MM.1S (cell line): ENCODE results near the gene FGR.

ENCODE experiments used
- DNase-seq: peaks from one replicate; pipeline ENCODE4 v3.0.0-alpha.2; 2015
- H2AFZ ChIP-seq: fragments of 300-600 bp; sonication (generic); 2 replicates; pipeline ENCODE4 v1.6.0; 2016; ENCODE audit warnings: antibody characterized with exemption, low read length
- H3F3A ChIP-seq: fragments of 300-600 bp; sonication (generic); 2 replicates; pipeline ENCODE4 v1.6.1; 2016; ENCODE audit warnings: mild to moderate bottlenecking, antibody characterized with exemption, low read length, moderate library complexity, mixed read lengths; ENCODE audit not compliant: insufficient read depth
- H3K27ac ChIP-seq: fragments of 300-600 bp; sonication (generic); 2 replicates; pipeline ENCODE4 v1.5.1; 2016; ENCODE audit warnings: mild to moderate bottlenecking, low read length
- H3K27me3 ChIP-seq: fragments of 300-600 bp; sonication (generic); replicated peaks from 2 replicates; pipeline ENCODE4 v1.6.0; 2016; ENCODE audit warnings: low read length; ENCODE audit not compliant: insufficient read depth
- H3K36me3 ChIP-seq: fragments of 300-600 bp; sonication (generic); replicated peaks from 2 replicates; pipeline ENCODE4 v1.6.1; 2016; ENCODE audit warnings: mild to moderate bottlenecking, low read length, mixed read lengths; ENCODE audit not compliant: insufficient read depth
- H3K4me1 ChIP-seq: fragments of 300-600 bp; sonication (generic); 2 replicates; pipeline ENCODE4 v1.6.1; 2016; ENCODE audit warnings: low read length, mixed read lengths
- H3K4me2 ChIP-seq: fragments of 300-600 bp; sonication (generic); 2 replicates; pipeline ENCODE4 v1.6.0; 2016; ENCODE audit warnings: low read depth, low read length
- H3K4me3 ChIP-seq: fragments of 300-600 bp; sonication (generic); 2 replicates; pipeline ENCODE4 v1.5.1; 2016; ENCODE audit warnings: low read length, mixed read lengths
- H3K79me2 ChIP-seq: fragments of 300-600 bp; sonication (generic); 2 replicates; pipeline ENCODE4 v1.6.1; 2016; ENCODE audit warnings: mixed run types, low read length, mixed read lengths
- H3K9ac ChIP-seq: fragments of 300-600 bp; sonication (generic); 2 replicates; pipeline ENCODE4 v1.6.1; 2016; ENCODE audit warnings: low read length, mixed read lengths
- H3K9me2 ChIP-seq: fragments of 300-600 bp; sonication (generic); replicated peaks from 2 replicates; pipeline ENCODE4 v1.6.1; 2016; ENCODE audit warnings: mild to moderate bottlenecking, low read length, mixed read lengths; ENCODE audit not compliant: insufficient read depth
- H3K9me3 ChIP-seq: fragments of 300-600 bp; sonication (generic); replicated peaks from 2 replicates; pipeline ENCODE4 v1.6.1; 2016; ENCODE audit warnings: mild to moderate bottlenecking, low read length, mixed read lengths; ENCODE audit not compliant: insufficient read depth
- H4K20me1 ChIP-seq: fragments of 300-600 bp; sonication (generic); 2 replicates; pipeline ENCODE4 v1.6.1; 2016; ENCODE audit warnings: mild to moderate bottlenecking, low read length, moderate library complexity, mixed read lengths; ENCODE audit not compliant: insufficient read depth
- EZH2 ChIP-seq: fragments of 300-600 bp; sonication (generic); optimal IDR thresholded peaks from 2 replicates; pipeline ENCODE3; 2017; ENCODE audit warnings: low read depth, mild to moderate bottlenecking, antibody characterized with exemption, low read length, mixed read lengths
- EZH2phosphoT487 ChIP-seq: fragments of 300-600 bp; sonication (generic); IDR thresholded peaks from 2 replicates; pipeline ENCODE4 v1.6.1; 2018; ENCODE audit warnings: antibody characterized with exemption, low read length
- TF ChIP-seq, protein P1 (sequence below): fragments of 300-600 bp; sonication (generic); IDR thresholded peaks from 2 replicates; pipeline ENCODE4 v1.5.1; 2016; ENCODE audit warnings: antibody characterized with exemption, low read length, mixed read lengths

FGR gene

DNA sequence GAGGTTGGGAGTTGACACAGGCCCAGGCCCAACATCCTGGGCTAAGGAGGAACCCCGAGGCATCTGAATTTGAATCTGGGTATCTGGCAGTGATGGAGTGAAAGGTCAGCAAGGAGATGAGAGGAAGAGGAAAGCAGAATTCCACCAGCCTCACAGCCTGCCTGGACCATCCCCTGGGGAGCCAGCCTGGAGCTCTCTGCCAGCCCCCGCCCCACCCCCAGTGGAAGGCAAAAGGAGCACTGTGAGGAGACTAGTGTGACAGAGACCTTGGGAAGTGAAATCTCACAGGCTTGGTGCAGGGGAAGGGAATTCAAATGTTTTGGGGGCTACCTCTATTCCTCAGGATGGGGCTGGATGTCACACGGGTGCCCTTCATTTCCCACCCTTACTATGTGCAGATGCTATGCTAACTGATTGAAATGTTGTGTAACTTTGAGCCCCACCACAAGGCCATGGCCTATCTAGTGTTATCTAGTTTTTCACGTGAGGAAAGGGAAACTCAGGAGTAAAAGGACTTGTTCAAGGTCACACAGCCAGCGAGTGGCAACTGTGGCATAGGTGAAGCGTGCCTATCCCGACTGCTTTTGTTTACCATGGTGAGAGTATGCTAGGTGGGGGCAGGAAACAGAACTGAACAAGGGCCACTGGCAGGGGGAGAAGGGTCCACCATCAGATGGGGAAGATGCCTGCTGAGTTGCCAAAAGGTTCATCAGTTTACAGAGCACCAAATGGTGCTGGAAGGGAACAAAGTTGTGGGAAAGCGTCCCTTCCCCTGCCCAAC, 60.8 kb downstream of the FGR start:
- H3K9me3 ChIP-seq, result no peaks in the 10 kb centered on the region
- peaks cover 6% of the 10 kb centered on the region; the same call in 1 of the 2 replicates for H3K4me1 ChIP-seq
- TF ChIP-seq, protein P1, sequence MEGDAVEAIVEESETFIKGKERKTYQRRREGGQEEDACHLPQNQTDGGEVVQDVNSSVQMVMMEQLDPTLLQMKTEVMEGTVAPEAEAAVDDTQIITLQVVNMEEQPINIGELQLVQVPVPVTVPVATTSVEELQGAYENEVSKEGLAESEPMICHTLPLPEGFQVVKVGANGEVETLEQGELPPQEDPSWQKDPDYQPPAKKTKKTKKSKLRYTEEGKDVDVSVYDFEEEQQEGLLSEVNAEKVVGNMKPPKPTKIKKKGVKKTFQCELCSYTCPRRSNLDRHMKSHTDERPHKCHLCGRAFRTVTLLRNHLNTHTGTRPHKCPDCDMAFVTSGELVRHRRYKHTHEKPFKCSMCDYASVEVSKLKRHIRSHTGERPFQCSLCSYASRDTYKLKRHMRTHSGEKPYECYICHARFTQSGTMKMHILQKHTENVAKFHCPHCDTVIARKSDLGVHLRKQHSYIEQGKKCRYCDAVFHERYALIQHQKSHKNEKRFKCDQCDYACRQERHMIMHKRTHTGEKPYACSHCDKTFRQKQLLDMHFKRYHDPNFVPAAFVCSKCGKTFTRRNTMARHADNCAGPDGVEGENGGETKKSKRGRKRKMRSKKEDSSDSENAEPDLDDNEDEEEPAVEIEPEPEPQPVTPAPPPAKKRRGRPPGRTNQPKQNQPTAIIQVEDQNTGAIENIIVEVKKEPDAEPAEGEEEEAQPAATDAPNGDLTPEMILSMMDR, result no peak
- TF ChIP-seq EZH2phosphoT487 (no peak), EZH2 (no peak)
- H3K27ac ChIP-seq, result no peak overlapping the region
- H2AFZ ChIP-seq, result no peak overlapping the region
- no peaks in the 10 kb centered on the region for H3F3A ChIP-seq
- no peak overlapping the region for H3K9ac ChIP-seq
- no peaks in the 10 kb centered on the region for H3K36me3 ChIP-seq
- no peaks in the 10 kb centered on the region for H3K79me2 ChIP-seq
- no peaks in the 10 kb centered on the region for H3K9me2 ChIP-seq
- no peaks in the 10 kb centered on the region for H3K27me3 ChIP-seq
- H3K4me3 ChIP-seq, result no peak overlapping the region
- no peak for DNase-seq
- H4K20me1 ChIP-seq, result no peaks in the 10 kb centered on the region
- H3K4me2 ChIP-seq, result no peak overlapping the region

DNA sequence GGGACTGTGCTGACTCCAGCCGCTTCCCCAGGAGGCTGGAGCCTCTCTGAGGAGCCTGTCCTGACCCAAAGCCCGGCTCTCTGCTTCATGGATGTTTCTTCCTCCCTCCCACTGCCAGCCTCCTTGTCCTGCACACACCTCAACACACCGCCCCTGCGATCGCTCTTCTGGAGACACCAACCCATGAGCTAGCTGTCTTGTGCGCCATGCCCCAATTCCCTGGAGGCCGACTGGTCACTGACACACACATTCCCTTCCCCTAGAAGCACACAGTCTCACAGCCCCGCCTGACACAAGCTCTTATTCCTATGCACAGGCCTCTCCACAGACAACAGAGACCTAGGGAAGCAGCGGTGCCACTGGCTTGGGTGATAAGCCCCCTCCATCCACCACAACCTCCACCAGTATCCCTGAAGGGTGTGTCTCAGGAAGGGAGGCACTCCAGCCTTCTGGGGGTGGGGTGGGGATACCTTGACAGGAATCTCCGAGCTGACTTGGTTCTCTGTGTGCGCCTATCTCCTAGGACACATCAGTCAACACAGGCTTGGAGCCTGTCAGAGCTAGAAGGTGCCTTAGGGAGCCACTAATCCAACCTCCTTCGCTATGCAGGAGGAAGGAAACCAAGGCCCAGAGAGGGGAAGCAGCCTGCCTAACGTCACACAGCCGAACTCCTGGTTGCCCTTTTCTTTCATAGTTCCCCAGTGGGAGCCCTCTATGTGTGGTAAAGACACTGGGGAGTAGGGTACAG, 62.1 kb downstream of the FGR start:
- H3K79me2 ChIP-seq, result no peaks in the 10 kb centered on the region
- H2AFZ ChIP-seq, result no peak overlapping the region
- H3K4me1 ChIP-seq, result peaks cover 10% of the 10 kb centered on the region
- H3K36me3 ChIP-seq, result no peaks in the 10 kb centered on the region
- no peak overlapping the region for H3K27ac ChIP-seq
- H3K4me2 ChIP-seq, result no peak overlapping the region
- TF ChIP-seq EZH2phosphoT487, result no peak
- no peak for TF ChIP-seq EZH2
- TF ChIP-seq, protein P1, result no peak
- H3K27me3 ChIP-seq, result no peaks in the 10 kb centered on the region
- no peak overlapping the region for H3K9ac ChIP-seq
- no peak for DNase-seq
- no peak overlapping the region for H3K4me3 ChIP-seq
- no peaks in the 10 kb centered on the region for H3F3A ChIP-seq
- no peaks in the 10 kb centered on the region for H4K20me1 ChIP-seq
- H3K9me3 ChIP-seq, result no peaks in the 10 kb centered on the region
- H3K9me2 ChIP-seq, result no peaks in the 10 kb centered on the region

DNA sequence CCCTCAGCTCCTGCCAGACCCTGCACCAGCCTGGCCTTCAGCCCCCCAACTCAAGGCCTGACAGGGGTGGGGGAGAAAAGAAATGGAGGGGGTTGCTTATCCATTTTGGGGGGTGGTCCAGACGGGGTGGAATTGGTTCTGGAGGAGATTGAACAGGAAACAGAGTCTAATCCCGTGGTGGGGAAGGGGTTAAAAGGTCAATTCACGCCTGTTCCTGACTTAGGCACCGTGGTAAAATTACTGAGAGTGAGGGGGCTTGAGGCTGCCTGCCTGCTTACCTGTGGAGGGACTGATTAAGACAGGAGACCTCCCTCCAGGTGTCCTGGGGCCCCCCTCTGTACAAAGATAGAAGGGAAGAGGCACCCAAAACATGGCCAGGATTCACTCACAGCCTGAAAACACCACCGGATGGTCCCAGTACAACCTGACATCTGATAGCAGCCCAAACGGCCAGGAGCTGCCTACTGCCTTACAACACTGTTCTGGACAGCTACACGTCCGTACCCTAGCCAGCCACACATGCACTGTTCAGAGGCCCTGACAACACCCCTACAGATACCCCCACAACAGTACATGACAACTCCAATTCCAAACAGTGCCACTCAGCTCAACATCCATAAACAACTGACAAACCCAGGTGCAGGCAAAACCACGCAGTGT, 62.8 kb downstream of the FGR start:
- Histone ChIP-seq H3K4me3 (no peak overlapping the region), H3K79me2 (no peaks in the 10 kb centered on the region), H3K9ac (no peak overlapping the region), H2AFZ (no peak overlapping the region), H3K4me2 (no peak overlapping the region), H3K4me1 (peaks cover 12% of the 10 kb centered on the region), H4K20me1 (no peaks in the 10 kb centered on the region), H3K9me3 (no peaks in the 10 kb centered on the region), H3K9me2 (no peaks in the 10 kb centered on the region), H3K36me3 (no peaks in the 10 kb centered on the region), H3K27ac (no peak overlapping the region), H3K27me3 (no peaks in the 10 kb centered on the region), H3F3A (no peaks in the 10 kb centered on the region)
- no peak for DNase-seq
- TF ChIP-seq, protein P1, result no peak
- TF ChIP-seq EZH2phosphoT487 (no peak), EZH2 (no peak)
